Erythroblast (primary cell): ENCODE measurements around the gene FBXO46.
A peak's percentile ranks its signal among the peaks of the same experiment; 100 is the strongest.
"Not testable (repeated sequence)": the region's sequence is repeated elsewhere in the genome, so short reads cannot be mapped to it uniquely, and the experiment has no call there.

Experiments used
- DNase-seq, 2 experiments: peaks; one replicate each; lab custom pipeline; 2025; lab: John Stamatoyannopoulos, UW
- GATA1 ChIP-seq: IDR thresholded peaks from 2 replicates; pipeline ENCODE4 v1.6.1; 2011; ENCODE audit warnings: low read depth, mild to moderate bottlenecking, control low read depth, low read length, moderate library complexity
- POLR2A ChIP-seq: IDR thresholded peaks from 2 replicates; pipeline ENCODE4 v1.6.1; 2011; ENCODE audit warnings: mild to moderate bottlenecking, low read length

Gene FBXO46

DNA sequence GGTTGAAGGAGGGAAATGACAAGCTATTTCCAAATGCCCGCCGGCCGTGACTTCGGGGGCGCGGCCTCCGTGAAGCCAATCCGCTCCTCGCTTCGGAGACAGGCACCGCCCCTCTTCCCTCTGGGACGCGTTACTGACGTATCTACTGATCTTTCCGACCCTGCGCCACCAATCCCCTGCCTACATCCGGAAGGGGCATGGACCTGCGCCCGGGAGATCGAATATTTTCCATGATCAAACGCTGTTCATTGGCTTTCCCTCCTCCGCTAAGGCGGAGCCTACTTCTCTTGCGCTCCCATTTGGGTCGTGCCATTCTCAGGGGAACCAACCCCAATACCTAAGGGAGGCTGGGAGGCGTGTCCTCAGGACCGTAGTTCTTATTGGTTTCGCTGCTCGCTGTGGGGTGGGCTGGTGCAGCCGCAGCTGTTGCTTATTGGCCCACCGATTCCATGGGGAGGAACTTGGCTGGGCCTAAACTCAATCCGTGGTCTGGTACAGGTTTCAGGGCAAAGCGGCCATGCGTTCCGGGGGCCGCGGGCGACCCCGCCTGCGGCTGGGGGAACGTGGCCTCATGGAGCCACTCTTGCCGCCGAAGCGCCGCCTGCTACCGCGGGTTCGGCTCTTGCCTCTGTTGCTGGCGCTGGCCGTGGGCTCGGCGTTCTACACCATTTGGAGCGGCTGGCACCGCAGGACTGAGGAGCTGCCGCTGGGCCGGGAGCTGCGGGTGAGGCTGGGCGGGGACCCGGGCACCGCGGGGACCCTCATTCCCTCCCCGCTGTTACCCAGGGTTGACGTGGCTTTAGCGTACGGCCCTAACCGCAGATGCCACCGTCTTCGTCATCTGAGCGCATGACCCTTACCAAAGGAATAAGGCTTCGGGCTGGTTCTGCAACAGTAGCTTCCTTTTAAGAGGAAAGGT is 38.2 kb downstream of the FBXO46 start, which contains the start of gene QPCTL:
Gene QPCTL (plus strand): TSS at position 480 of the 919 bp plus-strand sequence. CDS start 38 bp downstream, at position 518.
- DNase-seq, result peak; percentile 98 to 99
- TF ChIP-seq POLR2A (peak; percentile 18), GATA1 (no peak)

DNA sequence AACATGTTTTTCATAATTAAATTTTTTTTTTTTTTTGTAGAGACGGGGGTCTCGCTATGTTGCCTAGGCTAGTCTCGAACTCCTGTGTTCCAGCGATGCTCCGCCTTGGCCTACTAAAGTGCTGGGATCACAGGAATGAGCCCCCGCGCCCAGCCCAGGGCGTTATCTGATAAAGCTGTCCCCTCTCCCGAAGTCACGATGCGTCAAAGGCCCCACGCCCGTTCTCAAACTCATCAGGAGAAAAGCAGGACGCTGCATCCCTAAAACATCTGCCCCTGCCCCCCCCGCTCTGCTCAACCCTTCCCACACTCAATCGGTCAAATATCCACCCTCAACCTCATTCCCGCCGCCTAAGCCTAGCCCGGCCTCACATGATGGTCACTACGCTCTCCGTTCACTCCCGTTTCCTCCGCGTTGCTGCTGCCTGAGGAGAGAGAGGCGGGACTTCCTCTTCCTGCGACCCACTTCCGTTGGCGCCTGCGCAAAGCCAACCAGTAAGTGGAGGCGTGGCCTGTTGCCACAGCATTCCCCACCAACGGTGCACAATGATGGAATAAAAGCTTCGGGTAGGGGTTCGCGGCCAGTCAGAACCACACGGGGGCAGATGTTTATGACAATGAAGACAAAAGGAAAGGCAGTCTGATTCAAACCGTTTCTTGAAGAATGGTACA is 39.0 kb downstream of the FBXO46 start, which contains the start of gene SNRPD2:
Gene SNRPD2 (minus strand): TSS at position 438 of the 671 bp plus-strand sequence. CDS start 65 bp downstream, at position 373.
- DNase-seq, result peak; percentile 96
- TF ChIP-seq GATA1 (no peak), POLR2A (peak; percentile 93)

DNA sequence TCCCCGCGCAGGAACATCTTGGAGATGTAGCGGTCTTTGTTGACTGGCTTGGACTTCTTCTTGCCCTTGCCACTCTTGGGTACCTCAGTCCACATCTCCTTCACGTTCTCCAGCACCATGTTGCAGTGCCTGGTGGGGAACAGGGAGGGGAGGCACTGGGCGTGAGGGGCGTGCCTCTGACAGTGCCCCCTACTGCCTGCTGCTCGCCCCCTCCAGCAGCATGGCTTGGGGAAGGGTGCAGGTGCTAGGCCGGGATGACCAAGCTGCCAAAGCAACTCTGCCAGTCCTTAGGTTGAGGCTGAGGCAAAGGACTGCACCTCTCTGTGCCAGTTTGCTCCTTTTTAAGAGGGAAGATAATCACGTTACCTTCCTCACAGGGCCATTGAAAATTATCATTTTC is 43.1 kb downstream of the FBXO46 start:
- TF ChIP-seq POLR2A, result no peak
- no peak for DNase-seq

DNA sequence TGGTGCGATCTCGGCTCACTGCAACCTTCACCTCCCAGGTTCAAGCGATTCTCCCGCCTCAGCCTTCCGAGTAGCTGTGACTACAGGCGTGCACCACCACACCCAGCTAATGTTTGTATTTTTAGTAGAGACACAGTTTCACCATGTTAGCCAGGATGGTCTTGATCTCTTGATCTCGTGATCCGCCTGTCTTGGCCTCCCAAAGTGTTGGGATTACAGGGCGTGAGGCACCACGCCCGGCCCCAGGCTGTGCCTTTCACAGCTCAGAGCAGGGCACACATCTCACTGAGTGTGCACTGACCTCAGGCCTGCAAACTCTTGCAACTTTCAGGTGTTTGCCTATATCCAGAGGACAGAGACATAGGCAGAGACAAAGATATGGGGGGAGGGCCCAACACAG is 45.7 kb downstream of the FBXO46 start:
- not testable (repeated sequence) for DNase-seq

DNA sequence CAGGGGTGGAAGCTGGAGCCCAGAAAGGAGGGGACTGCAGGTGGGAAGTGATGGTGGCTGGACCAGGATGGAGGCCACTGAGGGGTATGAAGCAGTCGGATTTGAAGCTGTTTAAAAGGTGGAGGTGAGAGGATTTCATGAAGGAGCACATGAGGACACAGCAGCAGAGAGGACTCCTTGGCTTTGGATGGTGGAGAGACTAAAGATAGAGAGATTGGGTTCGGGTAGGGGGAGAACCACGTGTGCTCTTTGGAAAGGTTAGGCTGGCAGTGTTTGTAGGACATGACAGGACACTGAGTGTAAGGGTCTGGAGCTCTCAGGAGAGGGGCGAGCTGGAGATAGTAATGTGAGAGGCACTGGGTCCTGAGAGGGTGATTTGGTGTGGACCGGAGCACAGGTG is 47.8 kb downstream of the FBXO46 start:
- no peak for TF ChIP-seq POLR2A
- TF ChIP-seq GATA1, result no peak
- no peak for DNase-seq

DNA sequence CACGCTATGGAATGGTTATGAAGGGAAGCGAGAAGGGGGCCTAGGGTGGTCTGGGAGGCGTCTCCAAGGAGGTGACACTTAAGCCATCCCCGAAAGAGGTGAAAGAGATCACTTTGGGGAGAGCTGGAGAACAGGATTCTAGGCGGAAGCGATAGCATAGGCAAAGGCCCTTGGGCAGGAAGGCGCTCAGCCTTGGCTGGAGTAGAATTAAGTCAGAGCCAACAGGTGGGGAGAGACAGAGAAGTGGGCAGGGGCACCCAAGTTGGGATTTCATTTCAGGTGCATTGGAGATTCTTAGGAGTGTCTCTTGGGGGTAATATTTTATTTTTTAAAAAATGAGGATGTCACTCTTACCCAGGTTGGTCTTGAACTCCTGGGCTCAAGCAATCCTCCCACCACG is 48.6 kb downstream of the FBXO46 start:
- no peak for TF ChIP-seq GATA1
- no peak for TF ChIP-seq POLR2A
- DNase-seq, result no peak

DNA sequence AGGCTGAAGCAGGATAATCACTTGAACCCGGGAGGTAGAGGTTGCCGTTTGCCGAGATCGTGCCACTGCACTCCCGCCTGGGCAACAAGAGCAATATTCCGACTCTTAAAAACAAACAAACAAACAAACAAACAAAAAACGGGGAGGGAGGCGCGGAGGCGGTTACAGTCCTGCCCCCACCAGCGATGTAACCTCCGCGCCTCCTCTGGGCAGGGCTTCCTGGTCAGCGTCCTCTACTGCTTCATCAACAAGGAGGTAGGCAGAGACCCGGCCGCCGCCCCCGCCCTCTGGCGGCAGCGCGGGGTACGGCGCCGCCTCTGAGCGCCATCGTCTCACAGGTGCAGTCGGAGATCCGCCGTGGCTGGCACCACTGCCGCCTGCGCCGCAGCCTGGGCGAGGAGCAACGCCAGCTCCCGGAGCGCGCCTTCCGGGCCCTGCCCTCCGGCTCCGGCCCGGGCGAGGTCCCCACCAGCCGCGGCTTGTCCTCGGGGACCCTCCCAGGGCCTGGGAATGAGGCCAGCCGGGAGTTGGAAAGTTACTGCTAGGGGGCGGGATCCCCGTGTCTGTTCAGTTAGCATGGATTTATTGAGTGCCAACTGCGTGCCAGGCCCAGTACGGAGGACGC is 49.2 kb downstream of the FBXO46 start:
- DNase-seq, result peak; percentile 83 to 89
- TF ChIP-seq POLR2A, result no peak
- TF ChIP-seq GATA1, result no peak

DNA sequence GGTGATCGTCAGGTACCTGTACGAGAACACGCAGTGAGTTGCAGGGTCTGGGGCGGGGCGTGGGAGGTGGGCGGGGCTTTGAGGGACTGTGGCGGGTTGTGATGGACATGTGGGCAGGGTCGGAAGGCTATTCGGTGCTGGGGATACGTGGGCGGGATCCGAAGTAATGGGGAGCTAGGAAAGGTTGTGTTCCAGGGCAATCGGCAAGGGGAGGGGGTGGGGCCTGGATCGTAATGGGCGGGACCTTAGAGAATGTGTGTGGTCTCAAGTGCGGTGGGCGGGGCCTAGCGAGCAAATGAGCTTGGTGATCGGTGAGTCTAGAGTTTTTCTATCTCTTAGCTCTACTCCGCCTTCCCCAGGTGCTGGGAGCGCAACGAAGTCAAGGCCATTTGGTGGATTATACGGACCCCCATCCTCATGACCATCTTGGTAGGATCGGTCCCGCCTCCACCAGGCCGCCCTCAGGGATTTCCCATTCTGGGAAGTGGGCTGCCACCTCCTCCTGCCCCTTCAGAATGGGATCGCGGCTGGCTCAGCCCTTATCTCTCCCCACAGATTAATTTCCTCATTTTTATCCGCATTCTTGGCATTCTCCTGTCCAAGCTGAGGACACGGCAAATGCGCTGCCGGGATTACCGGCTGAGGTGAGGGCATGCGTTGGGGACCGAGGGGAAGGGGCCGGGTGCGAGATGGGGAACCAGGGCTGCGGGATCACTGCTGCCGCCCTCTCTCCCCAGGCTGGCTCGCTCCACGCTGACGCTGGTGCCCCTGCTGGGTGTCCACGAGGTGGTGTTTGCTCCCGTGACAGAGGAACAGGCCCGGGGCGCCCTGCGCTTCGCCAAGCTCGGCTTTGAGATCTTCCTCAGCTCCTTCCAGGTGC is 53.1 kb downstream of the FBXO46 start:
- TF ChIP-seq POLR2A, result no peak
- TF ChIP-seq GATA1, result no peak
- peak; percentile 89 to 91 for DNase-seq

DNA sequence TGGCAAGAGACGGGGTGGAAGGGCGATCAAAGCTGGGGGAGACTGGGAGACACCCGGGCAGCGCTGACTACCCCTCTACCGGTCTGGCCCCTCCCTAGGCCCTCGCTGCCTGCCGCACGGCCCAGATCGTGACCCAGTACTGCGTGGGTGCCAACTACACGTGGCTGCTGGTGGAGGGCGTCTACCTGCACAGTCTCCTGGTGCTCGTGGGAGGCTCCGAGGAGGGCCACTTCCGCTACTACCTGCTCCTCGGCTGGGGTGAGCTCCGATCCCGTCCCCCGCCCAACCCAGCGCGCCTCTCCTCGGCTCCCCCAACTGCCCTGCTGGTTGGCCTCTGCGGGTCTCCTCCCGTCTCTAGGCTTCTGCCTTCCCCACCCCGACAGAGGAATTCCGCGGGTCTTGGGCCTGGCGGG is 53.8 kb downstream of the FBXO46 start:
- DNase-seq, result no peak
- TF ChIP-seq GATA1 (no peak), POLR2A (no peak)

DNA sequence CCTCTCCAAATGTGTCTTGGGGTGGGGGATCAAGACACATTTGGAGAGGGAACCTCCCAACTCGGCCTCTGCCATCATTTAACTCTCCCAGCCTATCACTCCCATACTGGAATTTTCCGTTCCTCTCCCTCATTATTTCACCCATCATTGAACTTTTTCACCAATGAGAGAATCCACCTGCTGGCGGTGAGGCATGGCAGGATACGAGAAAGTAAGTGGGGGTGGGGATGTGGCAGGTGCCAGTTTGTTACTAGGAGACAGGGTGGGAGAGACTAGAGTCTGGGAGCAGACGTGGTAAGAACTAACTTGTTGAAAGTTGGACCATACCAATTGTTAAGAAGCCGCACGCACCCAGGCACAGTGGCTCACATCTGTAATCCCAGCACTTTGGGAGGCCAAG is 55.8 kb downstream of the FBXO46 start:
- TF ChIP-seq GATA1 (no peak), POLR2A (no peak)
- DNase-seq, result no peak

DNA sequence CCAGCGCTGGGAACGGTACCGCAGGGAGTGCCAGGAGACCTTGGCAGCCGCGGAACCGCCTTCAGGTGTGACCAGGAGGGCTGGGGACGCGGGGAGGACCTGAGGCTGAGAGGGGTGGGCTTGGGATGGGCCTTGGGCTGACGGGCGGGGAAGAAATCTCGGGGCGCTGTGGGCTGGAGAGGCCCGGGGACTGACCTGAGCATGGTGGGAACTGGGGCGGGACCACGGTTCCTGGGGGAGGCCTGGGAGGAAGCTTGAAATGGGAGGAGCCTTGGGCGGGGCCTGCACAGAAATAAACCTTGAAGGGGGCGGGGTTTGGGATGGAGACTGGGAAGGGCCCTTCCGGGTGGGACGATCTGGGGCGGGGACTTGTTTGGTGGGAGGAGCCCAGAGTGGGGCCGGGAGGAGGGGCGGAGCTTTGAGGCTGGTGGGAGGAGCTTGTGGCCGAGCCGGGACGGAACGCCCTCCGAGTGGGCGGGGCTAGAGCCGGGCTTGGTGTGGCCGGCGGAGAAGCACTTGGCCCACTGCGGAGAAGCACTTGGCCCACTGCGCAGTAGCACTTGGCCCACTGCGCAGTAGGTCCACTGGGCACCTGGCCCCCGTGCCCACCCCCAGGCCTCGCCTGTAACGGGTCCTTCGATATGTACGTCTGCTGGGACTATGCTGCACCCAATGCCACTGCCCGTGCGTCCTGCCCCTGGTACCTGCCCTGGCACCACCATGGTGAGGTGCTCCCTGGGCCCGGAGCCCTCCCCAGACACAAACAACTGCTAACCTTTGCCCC is 59.8 kb downstream of the FBXO46 start:
- TF ChIP-seq GATA1 (no peak), POLR2A (no peak)
- DNase-seq, result peak; percentile 88 to 91

DNA sequence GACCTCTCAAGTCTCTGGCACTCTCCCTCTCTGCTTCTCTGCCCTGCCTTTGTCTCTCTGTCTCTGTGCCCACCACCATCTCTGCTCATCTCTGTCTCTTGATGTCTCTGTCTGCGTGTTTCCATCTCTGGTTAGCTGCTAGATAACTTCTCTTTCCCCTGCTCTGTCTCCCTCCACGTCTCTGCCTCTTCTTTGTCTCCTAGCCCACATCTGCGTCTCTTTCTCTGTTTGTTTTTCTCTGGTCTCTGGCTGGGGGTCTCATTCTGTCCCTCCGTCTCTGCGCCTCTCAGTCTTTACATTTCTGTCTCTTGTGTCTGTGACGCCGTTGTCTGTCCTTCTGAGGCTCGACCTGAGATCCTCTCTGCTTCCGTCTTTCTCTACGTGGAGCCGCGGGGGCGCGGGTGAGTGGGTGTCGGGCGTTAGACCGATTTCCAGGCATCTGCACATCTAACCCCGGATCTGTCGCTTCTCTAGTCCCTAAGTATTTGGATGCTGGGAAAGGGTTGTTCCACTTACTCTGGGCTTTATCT is 62.3 kb downstream of the FBXO46 start:
- no peak for DNase-seq
- TF ChIP-seq GATA1 (no peak), POLR2A (no peak)
